Measurements from ENCODE around the gene JUN. TPM values are rescaled to one million over a fixed set of nuclear protein-coding genes. Genes with fewer than 3 reads are reported as not detected.

Gene JUN
- total RNA-seq, 1 experiment from 2014 or later, result 24.9 TPM

DNA sequence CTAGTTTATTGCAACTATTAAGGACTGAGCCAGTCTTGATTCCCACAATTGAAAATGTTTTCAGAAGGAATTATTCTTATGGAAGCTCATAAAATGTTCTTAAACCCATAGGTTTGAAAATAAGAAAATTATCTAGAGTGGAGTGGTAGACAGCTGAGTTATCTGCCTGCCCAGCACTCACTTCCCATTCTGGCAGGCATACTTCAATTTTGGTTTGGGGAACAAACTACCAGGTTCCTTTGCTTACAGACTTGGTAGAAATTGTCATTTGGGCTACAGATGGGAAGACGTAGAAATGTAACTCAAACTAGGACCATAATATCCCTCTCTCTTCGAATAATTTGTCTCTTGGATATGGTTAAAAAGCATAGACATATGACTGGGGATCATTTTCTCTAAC is 18.4 kb downstream of the JUN start:
- no TSS peak for BruUV-seq (replicated peaks)
- TF ChIP-seq EZH2 (IDR thresholded peaks at IDR 0.05; ENCODE audit: borderline replicate concordance, low read depth, low read length, poor library complexity, severe bottlenecking), result no peak
- no peak for DNase-seq (ENCODE audit: low spot score)
- no peak overlapping the region for H3K27ac ChIP-seq (ENCODE audit: low read depth, low read length, poor library complexity, severe bottlenecking)
- no peaks in the 10 kb centered on the region for H3K9me3 ChIP-seq (ENCODE audit: low read depth, low read length, poor library complexity, severe bottlenecking)
- ChIA-PET CTCF (no interaction called here), POLR2A (ENCODE audit: low non-redundant PET) (no interaction called here)
- no peaks in the 10 kb centered on the region for H3K36me3 ChIP-seq (ENCODE audit: insufficient read depth, low read length, poor library complexity, severe bottlenecking)
- no peak overlapping the region for H3K4me3 ChIP-seq (ENCODE audit: low read depth, low read length, poor library complexity, severe bottlenecking)
- no peaks in the 10 kb centered on the region for H3K27me3 ChIP-seq (replicated peaks; ENCODE audit: insufficient read depth, low read depth, low read length, poor library complexity)
- intact Hi-C loops (cut with micrococcal nuclease; ENCODE audit: unreplicated experiment), result no loop called here
- H3K4me1 ChIP-seq (ENCODE audit: insufficient read depth, low read length, poor library complexity, severe bottlenecking), result no peaks in the 10 kb centered on the region

DNA sequence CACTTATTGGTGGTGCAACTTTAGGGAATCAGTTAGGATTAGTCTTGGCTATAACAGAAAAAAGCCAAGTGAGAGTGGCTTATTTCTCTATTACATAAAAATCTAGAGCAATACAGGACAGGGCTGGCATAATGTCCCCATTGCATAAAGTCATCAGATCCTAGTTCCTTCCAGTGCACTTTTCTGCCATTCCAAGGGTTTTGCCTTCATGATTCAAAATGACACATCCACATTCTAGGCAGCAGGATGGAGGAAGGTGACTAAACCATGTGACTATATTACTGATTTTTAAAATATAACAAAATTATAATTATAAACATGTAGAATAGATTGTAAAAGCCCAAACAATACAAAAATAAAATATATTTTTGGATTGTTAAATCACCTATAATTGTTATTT is 18.8 kb downstream of the JUN start:
- H3K4me3 ChIP-seq (ENCODE audit: low read depth, low read length, poor library complexity, severe bottlenecking), result no peak overlapping the region
- H3K27me3 ChIP-seq (replicated peaks; ENCODE audit: insufficient read depth, low read depth, low read length, poor library complexity), result no peaks in the 10 kb centered on the region
- intact Hi-C loops (cut with micrococcal nuclease; ENCODE audit: unreplicated experiment), result no loop called here
- no TSS peak for BruUV-seq (replicated peaks)
- H3K9me3 ChIP-seq (ENCODE audit: low read depth, low read length, poor library complexity, severe bottlenecking), result no peaks in the 10 kb centered on the region
- ChIA-PET POLR2A (ENCODE audit: low non-redundant PET) (no interaction called here), CTCF (no interaction called here)
- H3K36me3 ChIP-seq (ENCODE audit: insufficient read depth, low read length, poor library complexity, severe bottlenecking), result no peaks in the 10 kb centered on the region
- DNase-seq (ENCODE audit: low spot score), result no peak
- no peak overlapping the region for H3K27ac ChIP-seq (ENCODE audit: low read depth, low read length, poor library complexity, severe bottlenecking)
- TF ChIP-seq EZH2 (IDR thresholded peaks at IDR 0.05; ENCODE audit: borderline replicate concordance, low read depth, low read length, poor library complexity, severe bottlenecking), result no peak
- TF ChIP-seq, protein P1, sequence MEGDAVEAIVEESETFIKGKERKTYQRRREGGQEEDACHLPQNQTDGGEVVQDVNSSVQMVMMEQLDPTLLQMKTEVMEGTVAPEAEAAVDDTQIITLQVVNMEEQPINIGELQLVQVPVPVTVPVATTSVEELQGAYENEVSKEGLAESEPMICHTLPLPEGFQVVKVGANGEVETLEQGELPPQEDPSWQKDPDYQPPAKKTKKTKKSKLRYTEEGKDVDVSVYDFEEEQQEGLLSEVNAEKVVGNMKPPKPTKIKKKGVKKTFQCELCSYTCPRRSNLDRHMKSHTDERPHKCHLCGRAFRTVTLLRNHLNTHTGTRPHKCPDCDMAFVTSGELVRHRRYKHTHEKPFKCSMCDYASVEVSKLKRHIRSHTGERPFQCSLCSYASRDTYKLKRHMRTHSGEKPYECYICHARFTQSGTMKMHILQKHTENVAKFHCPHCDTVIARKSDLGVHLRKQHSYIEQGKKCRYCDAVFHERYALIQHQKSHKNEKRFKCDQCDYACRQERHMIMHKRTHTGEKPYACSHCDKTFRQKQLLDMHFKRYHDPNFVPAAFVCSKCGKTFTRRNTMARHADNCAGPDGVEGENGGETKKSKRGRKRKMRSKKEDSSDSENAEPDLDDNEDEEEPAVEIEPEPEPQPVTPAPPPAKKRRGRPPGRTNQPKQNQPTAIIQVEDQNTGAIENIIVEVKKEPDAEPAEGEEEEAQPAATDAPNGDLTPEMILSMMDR (conservative IDR thresholded peaks at IDR 0.05; ENCODE audit: low read depth, low read length), result no peak
- no peaks in the 10 kb centered on the region for H3K4me1 ChIP-seq (ENCODE audit: insufficient read depth, low read length, poor library complexity, severe bottlenecking)

DNA sequence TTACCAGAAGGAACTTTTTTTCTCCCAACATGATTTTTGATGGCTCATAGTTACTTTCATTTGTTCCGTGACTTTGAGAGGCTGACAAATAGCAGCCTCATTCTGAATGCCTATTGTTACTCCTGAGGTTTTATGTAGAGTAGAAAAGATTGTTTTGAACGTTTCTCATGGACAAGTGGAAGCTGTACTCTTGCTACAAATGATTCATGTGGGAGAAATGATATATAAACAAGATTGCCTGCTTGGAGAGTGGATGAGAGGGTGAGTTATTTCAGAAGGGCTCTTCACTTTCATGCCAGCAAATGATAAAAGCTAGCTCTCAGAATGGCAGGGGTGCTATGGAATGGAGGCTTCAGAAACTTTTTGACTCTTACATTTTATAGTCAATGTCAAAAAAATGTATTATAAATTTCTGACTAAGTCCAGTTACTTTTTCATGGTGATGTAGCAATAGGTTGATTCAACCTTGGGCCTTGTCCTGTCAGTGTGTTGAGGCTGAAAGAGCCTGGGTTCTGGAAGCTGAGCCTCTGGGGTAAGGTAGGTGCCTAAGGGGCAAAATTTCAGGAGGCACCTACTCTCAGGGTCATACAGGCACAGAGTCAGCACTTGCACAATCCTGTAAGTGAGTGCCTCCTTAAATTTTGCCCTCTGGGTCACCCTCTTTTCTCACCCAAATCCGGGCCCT is 19.4 kb downstream of the JUN start:
- H3K27me3 ChIP-seq (replicated peaks; ENCODE audit: insufficient read depth, low read depth, low read length, poor library complexity), result no peaks in the 10 kb centered on the region
- no peak for TF ChIP-seq EZH2 (IDR thresholded peaks at IDR 0.05; ENCODE audit: borderline replicate concordance, low read depth, low read length, poor library complexity, severe bottlenecking)
- TF ChIP-seq, protein P1 (conservative IDR thresholded peaks at IDR 0.05; ENCODE audit: low read depth, low read length), result no peak
- no peaks in the 10 kb centered on the region for H3K36me3 ChIP-seq (ENCODE audit: insufficient read depth, low read length, poor library complexity, severe bottlenecking)
- H3K27ac ChIP-seq (ENCODE audit: low read depth, low read length, poor library complexity, severe bottlenecking), result no peak overlapping the region
- H3K4me1 ChIP-seq (ENCODE audit: insufficient read depth, low read length, poor library complexity, severe bottlenecking), result no peaks in the 10 kb centered on the region
- no TSS peak for BruUV-seq (replicated peaks)
- DNase-seq (ENCODE audit: low spot score), result no peak
- no peak overlapping the region for H3K4me3 ChIP-seq (ENCODE audit: low read depth, low read length, poor library complexity, severe bottlenecking)
- H3K9me3 ChIP-seq (ENCODE audit: low read depth, low read length, poor library complexity, severe bottlenecking), result no peaks in the 10 kb centered on the region
- ChIA-PET POLR2A (ENCODE audit: low non-redundant PET) (no interaction called here), CTCF (no interaction called here)
- intact Hi-C loops (cut with micrococcal nuclease; ENCODE audit: unreplicated experiment), result no loop called here

DNA sequence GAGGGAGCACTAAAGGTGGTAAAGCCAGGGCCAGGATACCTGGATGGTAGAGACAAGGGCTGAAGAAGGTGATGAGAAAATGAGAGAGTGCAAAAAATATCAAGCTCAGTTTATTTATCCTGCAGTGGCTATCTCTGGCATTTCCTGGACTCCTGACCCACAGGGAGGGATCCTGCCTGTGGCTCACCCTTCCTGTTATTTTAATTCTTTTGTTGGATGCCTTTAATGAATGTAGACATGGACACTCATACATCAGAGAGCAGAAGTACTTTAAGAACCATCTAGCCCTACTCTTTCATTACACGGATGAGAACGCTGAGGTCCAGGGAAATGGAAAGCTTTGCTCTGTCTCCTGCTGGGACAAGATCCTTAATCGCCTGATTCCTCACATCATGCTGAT is 20.6 kb downstream of the JUN start:
- H3K27ac ChIP-seq (ENCODE audit: low read depth, low read length, poor library complexity, severe bottlenecking), result no peak overlapping the region
- ChIA-PET POLR2A (ENCODE audit: low non-redundant PET) (no interaction called here), CTCF (no interaction called here)
- no peaks in the 10 kb centered on the region for H3K9me3 ChIP-seq (ENCODE audit: low read depth, low read length, poor library complexity, severe bottlenecking)
- no peaks in the 10 kb centered on the region for H3K36me3 ChIP-seq (ENCODE audit: insufficient read depth, low read length, poor library complexity, severe bottlenecking)
- intact Hi-C loops (cut with micrococcal nuclease; ENCODE audit: unreplicated experiment), result no loop called here
- DNase-seq (ENCODE audit: low spot score), result no peak
- H3K4me3 ChIP-seq (ENCODE audit: low read depth, low read length, poor library complexity, severe bottlenecking), result no peak overlapping the region
- no TSS peak for BruUV-seq (replicated peaks)
- no peaks in the 10 kb centered on the region for H3K27me3 ChIP-seq (replicated peaks; ENCODE audit: insufficient read depth, low read depth, low read length, poor library complexity)
- H3K4me1 ChIP-seq (ENCODE audit: insufficient read depth, low read length, poor library complexity, severe bottlenecking), result no peaks in the 10 kb centered on the region
- TF ChIP-seq, protein P1 (conservative IDR thresholded peaks at IDR 0.05; ENCODE audit: low read depth, low read length), result no peak
- TF ChIP-seq EZH2 (IDR thresholded peaks at IDR 0.05; ENCODE audit: borderline replicate concordance, low read depth, low read length, poor library complexity, severe bottlenecking), result no peak
